DND-41 (cell line): Measurements from ENCODE around the gene PPP2R2D.

Experiments used
- CTCF ChIP-seq: IDR thresholded peaks from 2 replicates; pipeline ENCODE4 v1.5.1; 2012; ENCODE audit warnings: borderline replicate concordance, low read length, moderate library complexity, mild to moderate bottlenecking; ENCODE audit not compliant: poor library complexity, severe bottlenecking; ENCODE audit errors: extremely low read depth
- EZH2 ChIP-seq: IDR thresholded peaks from 3 replicates; pipeline ENCODE4 v1.6.1; 2012; ENCODE audit warnings: borderline replicate concordance, low read depth, mild to moderate bottlenecking, moderate library complexity, low read length, inconsistent platforms; ENCODE audit not compliant: severe bottlenecking

GRCh38 chr10:131853610-131853964 is 47.2 kb upstream of the PPP2R2D start:
- no peak for TF ChIP-seq EZH2
- no peak for TF ChIP-seq CTCF
